ENCODE results near the gene ADORA2A. TPM values are rescaled to one million over a fixed set of nuclear protein-coding genes. Genes with fewer than 3 reads are reported as not detected.

ADORA2A gene
- total and polyA plus RNA-seq, 2 experiments from 2014 or later: 0.54 to 0.64 TPM

- no peak overlapping the region for H3K27ac ChIP-seq
- no peaks in the 10 kb centered on the region for H3F3A ChIP-seq (ENCODE audit: insufficient read depth)
- DNase-seq: peak; percentile 44
- H3K4me1 ChIP-seq (ENCODE audit: insufficient read depth): no peaks in the 10 kb centered on the region
- H4K20me1 ChIP-seq (ENCODE audit: insufficient read depth): no peaks in the 10 kb centered on the region
- WGBS, 2 experiments (ENCODE audit: low coverage in 1 of 2, low lambda C conversion rate in 2 of 2, missing lambda C conversion rate in 2 of 2): 94 to 98% methylated on average over 8 of the region's 8 CpGs
- no peaks in the 10 kb centered on the region for H3K9me2 ChIP-seq (ENCODE audit: insufficient read depth)
- H3K79me2 ChIP-seq (ENCODE audit: insufficient read depth): 0 out of 2 replicates have a peak, but pooled peaks cover 4% of the 10 kb centered on the region
- H3K27me3 ChIP-seq (replicated peaks; ENCODE audit: insufficient read depth): no peaks in the 10 kb centered on the region
- no peak overlapping the region for H3K4me2 ChIP-seq (ENCODE audit: unreplicated experiment)
- H3K9me3 ChIP-seq (ENCODE audit: low read depth): no peaks in the 10 kb centered on the region
- no peak overlapping the region for H3K9ac ChIP-seq
- no peaks in the 10 kb centered on the region; the same call in 1 of the 2 replicates for H3K36me3 ChIP-seq (ENCODE audit: low read depth)
- no peak overlapping the region for H3K4me3 ChIP-seq
- H2AFZ ChIP-seq: no peak overlapping the region
- in situ Hi-C loops (cut with MboI): loop anchor here (10.0 kb wide), 1 partner anchor 95 kb away; no protein-coding TSS in a partner anchor
- TF ChIP-seq EZH2 (IDR thresholded peaks at IDR 0.05; ENCODE audit: insufficient read depth, poor library complexity, severe bottlenecking) (no peak), EZH2phosphoT487 (IDR thresholded peaks at IDR 0.05; ENCODE audit: insufficient read depth, low read depth) (no peak)
Observed at GRCh38 chr22:24410110-24410856, 17.1 kb upstream of the ADORA2A start.

- no peaks in the 10 kb centered on the region for H3F3A ChIP-seq (ENCODE audit: insufficient read depth)
- no peaks in the 10 kb centered on the region for H3K9me2 ChIP-seq (ENCODE audit: insufficient read depth)
- H2AFZ ChIP-seq: no peak overlapping the region
- H3K9ac ChIP-seq: no peak overlapping the region
- no peak overlapping the region for H3K4me3 ChIP-seq
- TF ChIP-seq EZH2phosphoT487 (IDR thresholded peaks at IDR 0.05; ENCODE audit: insufficient read depth, low read depth) (no peak), EZH2 (IDR thresholded peaks at IDR 0.05; ENCODE audit: insufficient read depth, poor library complexity, severe bottlenecking) (no peak)
- no peak overlapping the region for H3K27ac ChIP-seq
- WGBS, 2 experiments (ENCODE audit: low coverage in 1 of 2, low lambda C conversion rate in 2 of 2, missing lambda C conversion rate in 2 of 2): 85 to 92% methylated on average over 10 of the region's 10 CpGs
- in situ Hi-C loops (cut with MboI): loop anchor here (10.0 kb wide), 1 partner anchor 93 kb away; no protein-coding TSS in a partner anchor
- H3K79me2 ChIP-seq (ENCODE audit: insufficient read depth): no peaks in the 10 kb centered on the region
- H3K4me1 ChIP-seq (ENCODE audit: insufficient read depth): no peaks in the 10 kb centered on the region
- H4K20me1 ChIP-seq (ENCODE audit: insufficient read depth): no peaks in the 10 kb centered on the region
- H3K36me3 ChIP-seq (ENCODE audit: low read depth): no peaks in the 10 kb centered on the region; the same call in 1 of the 2 replicates
- DNase-seq: no peak
- H3K4me2 ChIP-seq (ENCODE audit: unreplicated experiment): no peak overlapping the region
- no peaks in the 10 kb centered on the region for H3K9me3 ChIP-seq (ENCODE audit: low read depth)
- H3K27me3 ChIP-seq (replicated peaks; ENCODE audit: insufficient read depth): no peaks in the 10 kb centered on the region
Observed at GRCh38 chr22:24411256-24412004, 16.0 kb upstream of the ADORA2A start.

- Histone ChIP-seq H3K9me3 (ENCODE audit: low read depth) (no peaks in the 10 kb centered on the region), H4K20me1 (ENCODE audit: insufficient read depth) (no peaks in the 10 kb centered on the region), H3K4me2 (ENCODE audit: unreplicated experiment) (no peak overlapping the region), H3F3A (ENCODE audit: insufficient read depth) (no peaks in the 10 kb centered on the region), H3K27me3 (replicated peaks; ENCODE audit: insufficient read depth) (no peaks in the 10 kb centered on the region), H3K9ac (no peak overlapping the region), H3K4me1 (ENCODE audit: insufficient read depth) (no peaks in the 10 kb centered on the region), H3K9me2 (ENCODE audit: insufficient read depth) (no peaks in the 10 kb centered on the region), H3K27ac (no peak overlapping the region), H3K4me3 (no peak overlapping the region), H3K36me3 (ENCODE audit: low read depth) (no peaks in the 10 kb centered on the region; the same call in 1 of the 2 replicates), H3K79me2 (ENCODE audit: insufficient read depth) (no peaks in the 10 kb centered on the region), H2AFZ (no peak overlapping the region)
- TF ChIP-seq EZH2 (IDR thresholded peaks at IDR 0.05; ENCODE audit: insufficient read depth, poor library complexity, severe bottlenecking) (no peak), EZH2phosphoT487 (IDR thresholded peaks at IDR 0.05; ENCODE audit: insufficient read depth, low read depth) (no peak)
- no peak for DNase-seq
- WGBS, 2 experiments (ENCODE audit: low coverage in 1 of 2, low lambda C conversion rate in 2 of 2, missing lambda C conversion rate in 2 of 2): 84 to 86% methylated on average over 7 of the region's 7 CpGs
- in situ Hi-C loops (cut with MboI): loop anchor here (10.0 kb wide), 1 partner anchor 93 kb away; no protein-coding TSS in a partner anchor
Observed at GRCh38 chr22:24412274-24412673, 15.1 kb upstream of the ADORA2A start.

- TF ChIP-seq EZH2 (IDR thresholded peaks at IDR 0.05; ENCODE audit: insufficient read depth, poor library complexity, severe bottlenecking): no peak
- no peak for TF ChIP-seq EZH2phosphoT487 (IDR thresholded peaks at IDR 0.05; ENCODE audit: insufficient read depth, low read depth)
- H4K20me1 ChIP-seq (ENCODE audit: insufficient read depth): no peaks in the 10 kb centered on the region
- H3K27me3 ChIP-seq (replicated peaks; ENCODE audit: insufficient read depth): no peaks in the 10 kb centered on the region
- H3K9me2 ChIP-seq (ENCODE audit: insufficient read depth): no peaks in the 10 kb centered on the region
- DNase-seq: no peak
- no peaks in the 10 kb centered on the region for H3K9me3 ChIP-seq (ENCODE audit: low read depth)
- H2AFZ ChIP-seq: no peak overlapping the region
- no peaks in the 10 kb centered on the region for H3K4me1 ChIP-seq (ENCODE audit: insufficient read depth)
- H3F3A ChIP-seq (ENCODE audit: insufficient read depth): no peaks in the 10 kb centered on the region
- H3K36me3 ChIP-seq (ENCODE audit: low read depth): no peaks in the 10 kb centered on the region; the same call in 1 of the 2 replicates
- no peak overlapping the region for H3K27ac ChIP-seq
- no peak overlapping the region for H3K9ac ChIP-seq
- H3K79me2 ChIP-seq (ENCODE audit: insufficient read depth): no peaks in the 10 kb centered on the region
- H3K4me2 ChIP-seq (ENCODE audit: unreplicated experiment): no peak overlapping the region
- no peak overlapping the region for H3K4me3 ChIP-seq
- WGBS, 2 experiments (ENCODE audit: low coverage in 1 of 2, low lambda C conversion rate in 2 of 2, missing lambda C conversion rate in 2 of 2): 98 to 99% methylated on average over 9 of the region's 9 CpGs
- in situ Hi-C loops (cut with MboI): loop anchor here (10.0 kb wide), 1 partner anchor 92 kb away; no protein-coding TSS in a partner anchor
Observed at GRCh38 chr22:24413271-24413670, 14.1 kb upstream of the ADORA2A start.
